ENCODE measurements around the gene ANP32E. TPM values are rescaled to one million over a fixed set of nuclear protein-coding genes. Genes with fewer than 3 reads are reported as not detected.

ANP32E gene
- total and polyA plus RNA-seq, 2 donors (not counting 1 experiment from before 2014, with no cell fraction given): 5.1 to 47.1 TPM

DNA sequence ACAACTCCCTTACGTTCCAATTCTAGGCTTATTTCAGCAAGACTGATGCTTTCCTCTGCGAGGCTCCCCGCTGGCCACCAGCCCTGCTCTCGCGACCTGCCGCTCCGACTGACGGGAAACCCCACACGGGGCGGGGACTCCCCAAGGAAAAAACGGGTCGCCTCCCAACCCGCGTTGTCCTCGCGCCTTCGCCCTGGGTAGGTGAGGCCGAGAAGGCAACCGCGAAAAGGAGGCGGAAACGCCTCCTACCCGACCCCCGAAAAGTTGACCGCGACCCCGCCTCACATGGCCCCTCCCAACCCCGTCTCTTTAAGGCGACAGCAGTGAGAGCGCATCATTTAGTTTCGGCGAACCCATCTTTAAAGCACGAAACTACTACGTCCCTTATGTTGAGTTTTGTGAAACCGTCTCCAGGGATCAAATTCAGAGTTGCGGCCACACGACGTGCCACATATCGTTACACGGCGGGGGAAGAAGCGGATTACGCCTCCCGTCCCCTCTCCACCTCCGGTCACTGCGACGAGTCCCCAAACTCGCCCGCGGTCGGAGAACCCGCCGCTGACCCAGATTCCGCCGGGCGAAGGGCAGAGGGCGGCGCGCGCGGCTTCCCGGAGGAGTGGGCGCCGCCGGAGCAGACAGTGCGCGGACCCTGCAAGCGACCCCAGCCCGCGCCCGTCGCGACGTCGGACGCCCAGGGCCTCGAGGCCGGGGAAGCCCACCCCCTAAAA lies 1.2 kb downstream of the ANP32E start:
- Mint-ChIP-seq H3K27me3 (no peaks in the 10 kb centered on the region), H3K4me3 (no peak overlapping the region), H3K4me1 (peaks cover 16% of the 10 kb centered on the region), H3K9me3 (ENCODE audit: insufficient read depth) (no peaks in the 10 kb centered on the region), H3K27ac (no peak overlapping the region)
- Histone ChIP-seq H4K20me1 (ENCODE audit: control insufficient read depth, insufficient read depth, low read length, poor library complexity, severe bottlenecking) (no peaks in the 10 kb centered on the region), H3K4me2 (replicated peaks; ENCODE audit: low read depth, low read length, poor library complexity, severe bottlenecking) (peak overlapping the region; percentile 93), H2AFZ (ENCODE audit: insufficient read depth, low read depth, low read length, poor library complexity, severe bottlenecking) (peak overlapping the region; percentile 70), H3K27me3 (replicated peaks in 1 of 4; ENCODE audit: control extremely low read depth in 1 of 4, control insufficient read depth in 3 of 4, insufficient read depth in 4 of 4, low read length in 3 of 4) (no peaks in the 10 kb centered on the region), H3K9me3 (ENCODE audit: control extremely low read depth in 1 of 3, control insufficient read depth in 2 of 3, insufficient read depth in 1 of 3, low read length in 2 of 3) (no peaks in the 10 kb centered on the region), H3K36me3 (replicated peaks in 1 of 2; ENCODE audit: control extremely low read depth in 1 of 2, control insufficient read depth in 1 of 2, extremely low read depth in 1 of 2, insufficient read depth in 2 of 2, low read length in 1 of 2) (peaks cover 0 to 4% of the 10 kb centered on the region in 2 experiments), H3K27ac (ENCODE audit: low read length in 2 of 2) (peak overlapping the region; percentile 97 to 98), H3K4me1 (ENCODE audit: control insufficient read depth in 2 of 2, insufficient read depth in 2 of 2, low read length in 2 of 2) (peaks cover 23% of the 10 kb centered on the region in 2 donors), H3K9ac (ENCODE audit: low read length) (peak overlapping the region; percentile 90), H3K4me3 (ENCODE audit: control extremely low read depth in 1 of 5, extremely low read depth in 1 of 5, insufficient read depth in 1 of 5, low read depth in 2 of 5, low read length in 4 of 5) (peak overlapping the region; percentile 73 to 94 (median 85)), H3K79me2 (ENCODE audit: control insufficient read depth, insufficient read depth, low read length) (peaks cover 27% of the 10 kb centered on the region)
- TF ChIP-seq, protein P1, sequence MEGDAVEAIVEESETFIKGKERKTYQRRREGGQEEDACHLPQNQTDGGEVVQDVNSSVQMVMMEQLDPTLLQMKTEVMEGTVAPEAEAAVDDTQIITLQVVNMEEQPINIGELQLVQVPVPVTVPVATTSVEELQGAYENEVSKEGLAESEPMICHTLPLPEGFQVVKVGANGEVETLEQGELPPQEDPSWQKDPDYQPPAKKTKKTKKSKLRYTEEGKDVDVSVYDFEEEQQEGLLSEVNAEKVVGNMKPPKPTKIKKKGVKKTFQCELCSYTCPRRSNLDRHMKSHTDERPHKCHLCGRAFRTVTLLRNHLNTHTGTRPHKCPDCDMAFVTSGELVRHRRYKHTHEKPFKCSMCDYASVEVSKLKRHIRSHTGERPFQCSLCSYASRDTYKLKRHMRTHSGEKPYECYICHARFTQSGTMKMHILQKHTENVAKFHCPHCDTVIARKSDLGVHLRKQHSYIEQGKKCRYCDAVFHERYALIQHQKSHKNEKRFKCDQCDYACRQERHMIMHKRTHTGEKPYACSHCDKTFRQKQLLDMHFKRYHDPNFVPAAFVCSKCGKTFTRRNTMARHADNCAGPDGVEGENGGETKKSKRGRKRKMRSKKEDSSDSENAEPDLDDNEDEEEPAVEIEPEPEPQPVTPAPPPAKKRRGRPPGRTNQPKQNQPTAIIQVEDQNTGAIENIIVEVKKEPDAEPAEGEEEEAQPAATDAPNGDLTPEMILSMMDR (IDR thresholded peaks at IDR 0.05): no peak
- no peak for TF ChIP-seq EZH2 (IDR thresholded peaks at IDR 0.05; ENCODE audit: borderline replicate concordance, insufficient read depth, low read depth, low read length, poor library complexity, severe bottlenecking)
- CTCF ChIA-PET: interaction anchor here (1.2 to 2.2 kb wide), 7 partner anchors 10 to 309 kb away, joined by 3 to 10 read pairs (median 6); no protein-coding TSS in a partner anchor
- intact Hi-C loops (cut with micrococcal nuclease): loop anchor here (1.0 to 5.0 kb wide), 3 partner anchors 47 to 346 kb away; partner anchors contain the start of gene CIART
- ATAC-seq (ENCODE audit: low read depth) (peak; percentile 46), DNase-seq (peak; percentile 93)
- POLR2A ChIA-PET: interaction anchor here (0.7 to 2.5 kb wide), 7 partner anchors 19 to 161 kb away, joined by 3 to 19 read pairs (median 5); partner anchors contain the start of genes APH1A and RPRD2
- under 1% methylated on average over 78 of the region's 78 CpGs for WGBS (ENCODE audit: insufficient coverage)

DNA sequence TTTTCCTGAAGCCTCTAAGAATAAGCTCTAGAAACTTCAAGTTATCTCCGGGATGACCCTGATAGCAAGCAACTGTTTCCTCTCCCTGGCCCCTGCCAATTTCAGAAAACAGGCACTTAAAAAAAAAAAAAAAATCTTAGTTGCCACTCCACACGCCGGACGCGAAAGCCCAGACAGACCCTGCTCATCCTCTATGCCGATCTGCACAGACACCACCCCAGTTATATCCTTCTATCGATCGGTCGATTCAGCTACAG lies 1.7 kb downstream of the ANP32E start:
- Mint-ChIP-seq H3K9me3 (ENCODE audit: insufficient read depth) (no peaks in the 10 kb centered on the region), H3K27me3 (no peaks in the 10 kb centered on the region), H3K27ac (no peak overlapping the region), H3K4me1 (peaks cover 16% of the 10 kb centered on the region), H3K4me3 (no peak overlapping the region)
- Histone ChIP-seq H3K27ac (ENCODE audit: low read length in 2 of 2) (peak overlapping the region; percentile 97 to 98), H4K20me1 (ENCODE audit: control insufficient read depth, insufficient read depth, low read length, poor library complexity, severe bottlenecking) (no peaks in the 10 kb centered on the region), H2AFZ (ENCODE audit: insufficient read depth, low read depth, low read length, poor library complexity, severe bottlenecking) (peak overlapping the region; percentile 70), H3K27me3 (replicated peaks in 1 of 4; ENCODE audit: control extremely low read depth in 1 of 4, control insufficient read depth in 3 of 4, insufficient read depth in 4 of 4, low read length in 3 of 4) (no peaks in the 10 kb centered on the region), H3K4me2 (replicated peaks; ENCODE audit: low read depth, low read length, poor library complexity, severe bottlenecking) (peak overlapping the region; percentile 93), H3K79me2 (ENCODE audit: control insufficient read depth, insufficient read depth, low read length) (peaks cover 27% of the 10 kb centered on the region), H3K36me3 (replicated peaks in 1 of 2; ENCODE audit: control extremely low read depth in 1 of 2, control insufficient read depth in 1 of 2, extremely low read depth in 1 of 2, insufficient read depth in 2 of 2, low read length in 1 of 2) (peaks cover 0 to 4% of the 10 kb centered on the region in 2 experiments), H3K9ac (ENCODE audit: low read length) (peak overlapping the region; percentile 90), H3K4me3 (ENCODE audit: control extremely low read depth in 1 of 5, extremely low read depth in 1 of 5, insufficient read depth in 1 of 5, low read depth in 2 of 5, low read length in 4 of 5) (peak overlapping the region; percentile 60 to 94 (median 85)), H3K9me3 (ENCODE audit: control extremely low read depth in 1 of 3, control insufficient read depth in 2 of 3, insufficient read depth in 1 of 3, low read length in 2 of 3) (no peaks in the 10 kb centered on the region), H3K4me1 (ENCODE audit: control insufficient read depth in 2 of 2, insufficient read depth in 2 of 2, low read length in 2 of 2) (peaks cover 23% of the 10 kb centered on the region in 2 donors)
- no peak for TF ChIP-seq EZH2 (IDR thresholded peaks at IDR 0.05; ENCODE audit: borderline replicate concordance, insufficient read depth, low read depth, low read length, poor library complexity, severe bottlenecking)
- TF ChIP-seq, protein P1 (IDR thresholded peaks at IDR 0.05): no peak
- intact Hi-C loops (cut with micrococcal nuclease): loop anchor here (1.0 kb wide), 2 partner anchors 47 to 346 kb away; no protein-coding TSS in a partner anchor
- CTCF ChIA-PET: interaction anchor here (1.3 to 2.2 kb wide), 7 partner anchors 9 to 309 kb away, joined by 4 to 10 read pairs (median 6); no protein-coding TSS in a partner anchor
- ATAC-seq (ENCODE audit: low read depth): no peak
- DNase-seq: no peak
- 0% methylated on average over 7 of the region's 9 CpGs for WGBS (ENCODE audit: insufficient coverage)
- POLR2A ChIA-PET: interaction anchor here (0.5 to 2.5 kb wide), 10 partner anchors 21 to 1031 kb away, joined by 3 to 19 read pairs (median 5); partner anchors contain the start of genes APH1A and RPRD2
